BJ (cell line): ENCODE measurements around the gene FCSK. TPM values are rescaled to one million over a fixed set of nuclear protein-coding genes. Genes with fewer than 3 reads are reported as not detected.

Experiments used
- CTCF ChIA-PET: fragments of 350-600 bp; formaldehyde crosslinking; extraction: SDS; loops from one replicate; lab custom pipeline; 2021; ENCODE audit warnings: antibody characterized with exemption, inconsistent platforms; lab: Yijun Ruan, JAX
- POLR2A ChIA-PET: fragments of 300-600 bp; sonication (Branson Sonifier 250); formaldehyde crosslinking; extraction: SDS; loops from one replicate; lab custom pipeline; 2021; ENCODE audit warnings: antibody characterized with exemption; lab: Charles Lee
- DNase-seq: peaks from one replicate; pipeline ENCODE4 v3.0.0-alpha.2; 2011; ENCODE audit warnings: low read depth
- H3K27me3 ChIP-seq: 2 replicates; pipeline ENCODE4 v1.6.0; 2011; ENCODE audit warnings: low read length; ENCODE audit not compliant: control insufficient read depth, insufficient read depth
- H3K36me3 ChIP-seq: 2 replicates; pipeline ENCODE4 v1.5.1; 2011; ENCODE audit warnings: low read length; ENCODE audit not compliant: control insufficient read depth, insufficient read depth
- H3K4me3 ChIP-seq: 2 replicates; pipeline ENCODE4 v1.5.1; 2011; ENCODE audit warnings: low read depth, mild to moderate bottlenecking, control low read depth, low read length
- polyA plus RNA-seq: library from polyadenylated mRNA; depleted of rRNA; stranded (reverse); fragments of >200 nt; gene quantifications from 2 replicates; pipeline ENCODE4 v1.2.3, GENCODE V29; 2011
- TF ChIP-seq, protein P1 (sequence below): IDR thresholded peaks from 2 replicates; pipeline ENCODE4 v1.5.1; 2011; ENCODE audit warnings: low read depth, mild to moderate bottlenecking, control low read depth, inconsistent platforms, low read length, moderate library complexity; ENCODE audit not compliant: insufficient read depth

FCSK gene
- polyA plus RNA-seq, 1 experiment = 9.0 TPM

DNA sequence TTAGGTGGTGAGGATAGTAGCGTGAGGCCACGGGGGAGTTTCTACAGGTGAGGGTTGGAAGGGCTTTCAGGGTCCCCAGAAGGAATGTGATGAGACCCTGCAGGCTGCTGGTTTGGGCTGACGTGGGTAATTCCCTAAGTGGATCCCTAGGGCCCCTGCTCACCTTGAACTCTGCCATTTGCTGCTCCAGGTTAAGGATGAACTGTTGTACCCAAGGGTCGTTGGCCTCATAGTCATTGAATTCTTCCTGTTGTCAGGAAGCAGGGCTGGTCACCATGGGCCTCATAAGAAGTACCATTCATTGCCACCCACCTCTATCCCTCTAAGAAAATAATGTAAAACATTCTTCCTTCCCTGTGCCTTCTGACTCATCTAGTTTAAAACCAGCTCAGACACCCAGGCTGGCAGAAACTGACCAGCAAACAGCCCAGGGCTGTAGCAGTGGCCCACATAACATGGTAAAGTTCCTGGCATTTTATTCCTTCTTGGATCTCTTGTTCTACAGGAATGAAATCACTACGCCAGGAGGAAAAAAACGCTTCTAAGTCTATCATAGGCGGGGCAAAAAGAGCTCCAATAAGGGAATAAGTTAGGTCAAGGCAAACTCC is 27.6 kb downstream of the FCSK start:
- no peak overlapping the region for H3K4me3 ChIP-seq
- peaks cover 26% of the 10 kb centered on the region for H3K36me3 ChIP-seq
- TF ChIP-seq, protein P1, sequence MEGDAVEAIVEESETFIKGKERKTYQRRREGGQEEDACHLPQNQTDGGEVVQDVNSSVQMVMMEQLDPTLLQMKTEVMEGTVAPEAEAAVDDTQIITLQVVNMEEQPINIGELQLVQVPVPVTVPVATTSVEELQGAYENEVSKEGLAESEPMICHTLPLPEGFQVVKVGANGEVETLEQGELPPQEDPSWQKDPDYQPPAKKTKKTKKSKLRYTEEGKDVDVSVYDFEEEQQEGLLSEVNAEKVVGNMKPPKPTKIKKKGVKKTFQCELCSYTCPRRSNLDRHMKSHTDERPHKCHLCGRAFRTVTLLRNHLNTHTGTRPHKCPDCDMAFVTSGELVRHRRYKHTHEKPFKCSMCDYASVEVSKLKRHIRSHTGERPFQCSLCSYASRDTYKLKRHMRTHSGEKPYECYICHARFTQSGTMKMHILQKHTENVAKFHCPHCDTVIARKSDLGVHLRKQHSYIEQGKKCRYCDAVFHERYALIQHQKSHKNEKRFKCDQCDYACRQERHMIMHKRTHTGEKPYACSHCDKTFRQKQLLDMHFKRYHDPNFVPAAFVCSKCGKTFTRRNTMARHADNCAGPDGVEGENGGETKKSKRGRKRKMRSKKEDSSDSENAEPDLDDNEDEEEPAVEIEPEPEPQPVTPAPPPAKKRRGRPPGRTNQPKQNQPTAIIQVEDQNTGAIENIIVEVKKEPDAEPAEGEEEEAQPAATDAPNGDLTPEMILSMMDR = no peak
- ChIA-PET CTCF (no interaction called here), POLR2A (no interaction called here)
- DNase-seq = peak; percentile 9
- H3K27me3 ChIP-seq = no peaks in the 10 kb centered on the region

DNA sequence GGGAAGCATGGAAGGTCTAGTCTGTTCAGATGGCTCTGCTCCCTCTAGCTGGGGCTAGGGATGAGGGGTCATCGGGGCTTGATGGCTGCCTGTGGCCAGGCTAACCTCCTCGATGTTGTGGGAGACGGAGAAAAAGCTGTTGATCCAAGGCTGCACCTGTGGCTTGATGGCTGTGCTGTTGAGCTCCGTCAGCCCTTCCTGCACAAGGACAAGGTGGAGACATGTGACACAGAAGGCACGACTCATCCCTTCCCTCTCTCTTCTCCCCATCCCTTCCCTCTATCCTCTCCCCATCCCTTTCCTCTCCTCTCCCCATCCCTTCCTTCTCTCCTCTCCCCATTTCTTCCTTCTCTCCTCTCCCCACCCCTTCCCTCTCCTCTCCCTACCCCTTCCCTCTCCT is 28.2 kb downstream of the FCSK start:
- CTCF ChIA-PET = no interaction called here

DNA sequence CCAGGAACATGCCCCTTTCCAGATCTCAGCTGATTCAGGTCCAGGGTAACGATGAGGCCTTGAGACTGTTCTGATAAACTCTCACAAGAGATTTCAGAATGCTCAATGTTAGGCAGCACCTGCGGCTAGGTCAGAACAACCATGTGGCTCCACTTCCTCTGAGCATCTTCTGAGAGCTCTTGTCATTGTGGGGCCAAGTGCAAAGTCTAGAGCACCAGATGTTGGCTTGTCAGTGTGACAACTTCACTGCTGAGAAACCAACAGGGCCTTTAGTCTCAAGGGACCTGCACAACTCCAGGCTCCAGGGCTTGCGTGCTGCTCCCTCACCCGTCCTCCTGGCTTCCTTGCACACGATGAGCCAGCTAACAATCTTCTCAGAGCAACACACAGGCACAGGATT is 29.0 kb downstream of the FCSK start:
- ChIA-PET CTCF (interaction anchor here (0.7 to 1.5 kb wide), 2 partner anchors 8 to 26 kb away, joined by 3 read pairs; no protein-coding TSS in a partner anchor), POLR2A (no interaction called here)

More for the DNA sequence above, 28.2 kb downstream of the FCSK start:
- no peak for DNase-seq
- POLR2A ChIA-PET = no interaction called here
- TF ChIP-seq, protein P1 = no peak
- Histone ChIP-seq H3K27me3 (no peaks in the 10 kb centered on the region), H3K36me3 (peaks cover 26% of the 10 kb centered on the region), H3K4me3 (no peak overlapping the region)

GRCh38 chr16:70484867-70485266 is 30.5 kb downstream of the FCSK start:
- Histone ChIP-seq H3K36me3 (peaks cover 18% of the 10 kb centered on the region), H3K4me3 (no peak overlapping the region), H3K27me3 (no peaks in the 10 kb centered on the region)
- no peak for DNase-seq
- TF ChIP-seq, protein P1 = no peak
- POLR2A ChIA-PET = no interaction called here
- CTCF ChIA-PET = interaction anchor here (1.2 kb wide), 1 partner anchor 92 kb away, joined by 3 read pairs; no protein-coding TSS in a partner anchor

More for the DNA sequence above, 29.0 kb downstream of the FCSK start:
- H3K4me3 ChIP-seq = no peak overlapping the region
- TF ChIP-seq, protein P1 = no peak
- H3K36me3 ChIP-seq = peaks cover 23% of the 10 kb centered on the region
- H3K27me3 ChIP-seq = no peaks in the 10 kb centered on the region
- DNase-seq = no peak

GRCh38 chr16:70490261-70490660 is 35.9 kb downstream of the FCSK start:
- Histone ChIP-seq H3K4me3 (no peak overlapping the region), H3K36me3 (peaks cover 8% of the 10 kb centered on the region), H3K27me3 (no peaks in the 10 kb centered on the region)
- ChIA-PET CTCF (interaction anchor here (0.7 to 1.3 kb wide), 2 partner anchors 11 to 165 kb away, joined by 3 read pairs; no protein-coding TSS in a partner anchor), POLR2A (no interaction called here)
- TF ChIP-seq, protein P1 = no peak
- no peak for DNase-seq
